ENCODE measurements around the gene GBP7. TPM values are rescaled to one million over a fixed set of nuclear protein-coding genes. Genes with fewer than 3 reads are reported as not detected.
A peak's percentile ranks its signal among the peaks of the same experiment; 100 is the strongest.
"Not testable (repeated sequence)": the region's sequence is repeated elsewhere in the genome, so short reads cannot be mapped to it uniquely, and the experiment has no call there.

The GBP7 gene
- total RNA-seq, 1 donor from 2014 or later = not detected

DNA sequence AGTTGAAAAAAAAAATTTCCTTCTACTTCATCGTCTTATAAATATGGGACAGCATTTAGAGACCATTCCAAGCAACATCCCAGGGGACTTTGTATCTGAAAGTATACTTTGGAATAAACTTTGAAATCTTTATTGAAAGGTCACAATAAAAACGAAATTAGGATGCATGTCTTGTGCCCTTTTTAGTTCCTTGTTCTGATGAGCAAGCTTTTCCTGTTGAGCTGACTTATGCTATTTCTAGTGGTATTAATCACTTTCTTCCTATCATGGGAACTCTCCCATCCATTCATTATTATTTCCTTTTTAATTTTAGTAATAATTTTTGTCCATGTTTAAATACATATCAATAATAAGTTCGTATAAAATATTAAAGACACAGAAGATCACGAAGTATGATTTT, 45.9 kb downstream of the GBP7 start:
- H3K4me1 Mint-ChIP-seq (ENCODE audit: low read depth, unreplicated experiment) = peaks cover 19% of the 10 kb centered on the region
- no peak overlapping the region for H2AFZ ChIP-seq (ENCODE audit: low read depth, low read length)
- no peak for FAIRE-seq

DNA sequence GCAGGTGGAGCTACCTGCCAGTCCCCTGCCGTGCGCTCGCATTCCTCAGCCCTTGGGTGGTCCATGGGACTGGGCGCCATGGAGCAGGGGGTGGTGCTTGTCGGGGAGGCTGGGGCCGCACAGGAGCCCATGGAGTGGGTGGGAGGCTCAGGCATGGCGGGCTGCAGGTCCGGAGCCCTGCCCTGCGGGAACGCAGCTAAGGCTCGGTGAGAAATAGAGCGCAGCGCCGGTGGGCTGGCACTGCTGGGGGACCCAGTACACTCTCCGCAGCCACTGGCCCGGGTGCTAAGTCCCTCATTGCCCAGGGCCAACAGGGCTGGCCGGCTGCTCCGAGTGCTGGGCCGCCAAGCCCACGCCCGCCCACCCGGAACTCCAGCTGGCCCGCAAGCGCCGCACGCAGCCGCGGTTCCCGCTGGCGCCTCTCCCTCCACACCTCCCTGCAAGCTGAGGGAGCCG, 47.8 kb downstream of the GBP7 start:
- not testable (repeated sequence) for H3K4me3 ChIP-seq (ENCODE audit: insufficient read depth, low read depth, low read length); H3K79me2 ChIP-seq (ENCODE audit: insufficient read depth, low read length); H3K4me1 ChIP-seq (ENCODE audit: insufficient read depth, low read length); H3K27ac Mint-ChIP-seq (ENCODE audit: unreplicated experiment); H3K27ac ChIP-seq (ENCODE audit: low read depth, low read length); H3K9me3 Mint-ChIP-seq (ENCODE audit: unreplicated experiment); H2AFZ ChIP-seq (ENCODE audit: low read depth, low read length); DNase-seq (ENCODE audit: low read depth); H3K27me3 Mint-ChIP-seq (ENCODE audit: low read depth, unreplicated experiment); H3K4me3 Mint-ChIP-seq (ENCODE audit: unreplicated experiment); H3K9ac ChIP-seq (ENCODE audit: low read length); H3K36me3 Mint-ChIP-seq (ENCODE audit: low read depth, unreplicated experiment); H3K9me3 ChIP-seq (ENCODE audit: insufficient read depth, low read depth, low read length); H3K4me2 ChIP-seq (ENCODE audit: low read length); H3K36me3 ChIP-seq (ENCODE audit: insufficient read depth, low read length); H4K20me1 ChIP-seq (ENCODE audit: insufficient read depth, low read length); H3K27me3 ChIP-seq (ENCODE audit: insufficient read depth, low read length); FAIRE-seq
- H3K4me1 Mint-ChIP-seq (ENCODE audit: low read depth, unreplicated experiment) = peaks cover 19% of the 10 kb centered on the region

More for the DNA sequence above, 45.9 kb downstream of the GBP7 start:
- H3K4me3 Mint-ChIP-seq (ENCODE audit: unreplicated experiment) = no peak overlapping the region
- H3K9me3 Mint-ChIP-seq (ENCODE audit: unreplicated experiment) = no peaks in the 10 kb centered on the region
- H3K27me3 ChIP-seq (ENCODE audit: insufficient read depth, low read length) = no peaks in the 10 kb centered on the region
- H3K4me3 ChIP-seq (ENCODE audit: insufficient read depth, low read depth, low read length) = no peak overlapping the region
- no peak overlapping the region for H3K27ac ChIP-seq (ENCODE audit: low read depth, low read length)
- no peaks in the 10 kb centered on the region for H3K36me3 ChIP-seq (ENCODE audit: insufficient read depth, low read length)
- no peak overlapping the region for H3K27ac Mint-ChIP-seq (ENCODE audit: unreplicated experiment)
- TF ChIP-seq, protein P1, sequence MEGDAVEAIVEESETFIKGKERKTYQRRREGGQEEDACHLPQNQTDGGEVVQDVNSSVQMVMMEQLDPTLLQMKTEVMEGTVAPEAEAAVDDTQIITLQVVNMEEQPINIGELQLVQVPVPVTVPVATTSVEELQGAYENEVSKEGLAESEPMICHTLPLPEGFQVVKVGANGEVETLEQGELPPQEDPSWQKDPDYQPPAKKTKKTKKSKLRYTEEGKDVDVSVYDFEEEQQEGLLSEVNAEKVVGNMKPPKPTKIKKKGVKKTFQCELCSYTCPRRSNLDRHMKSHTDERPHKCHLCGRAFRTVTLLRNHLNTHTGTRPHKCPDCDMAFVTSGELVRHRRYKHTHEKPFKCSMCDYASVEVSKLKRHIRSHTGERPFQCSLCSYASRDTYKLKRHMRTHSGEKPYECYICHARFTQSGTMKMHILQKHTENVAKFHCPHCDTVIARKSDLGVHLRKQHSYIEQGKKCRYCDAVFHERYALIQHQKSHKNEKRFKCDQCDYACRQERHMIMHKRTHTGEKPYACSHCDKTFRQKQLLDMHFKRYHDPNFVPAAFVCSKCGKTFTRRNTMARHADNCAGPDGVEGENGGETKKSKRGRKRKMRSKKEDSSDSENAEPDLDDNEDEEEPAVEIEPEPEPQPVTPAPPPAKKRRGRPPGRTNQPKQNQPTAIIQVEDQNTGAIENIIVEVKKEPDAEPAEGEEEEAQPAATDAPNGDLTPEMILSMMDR (IDR thresholded peaks at IDR 0.05; ENCODE audit: insufficient read depth, low read depth, low read length) = no peak
- TF ChIP-seq EZH2 (IDR thresholded peaks at IDR 0.05; ENCODE audit: insufficient read depth, low read length) = no peak
- H3K9me3 ChIP-seq (ENCODE audit: insufficient read depth, low read depth, low read length) = no peaks in the 10 kb centered on the region
- no peak overlapping the region for H3K9ac ChIP-seq (ENCODE audit: low read length)
- H3K4me1 ChIP-seq (ENCODE audit: insufficient read depth, low read length) = no peaks in the 10 kb centered on the region
- H3K27me3 Mint-ChIP-seq (ENCODE audit: low read depth, unreplicated experiment) = no peaks in the 10 kb centered on the region
- no peaks in the 10 kb centered on the region for H3K36me3 Mint-ChIP-seq (ENCODE audit: low read depth, unreplicated experiment)
- H3K4me2 ChIP-seq (ENCODE audit: low read length) = no peak overlapping the region
- no peaks in the 10 kb centered on the region for H4K20me1 ChIP-seq (ENCODE audit: insufficient read depth, low read length)
- no peak for DNase-seq (ENCODE audit: low read depth)
- H3K79me2 ChIP-seq (ENCODE audit: insufficient read depth, low read length) = no peaks in the 10 kb centered on the region

DNA sequence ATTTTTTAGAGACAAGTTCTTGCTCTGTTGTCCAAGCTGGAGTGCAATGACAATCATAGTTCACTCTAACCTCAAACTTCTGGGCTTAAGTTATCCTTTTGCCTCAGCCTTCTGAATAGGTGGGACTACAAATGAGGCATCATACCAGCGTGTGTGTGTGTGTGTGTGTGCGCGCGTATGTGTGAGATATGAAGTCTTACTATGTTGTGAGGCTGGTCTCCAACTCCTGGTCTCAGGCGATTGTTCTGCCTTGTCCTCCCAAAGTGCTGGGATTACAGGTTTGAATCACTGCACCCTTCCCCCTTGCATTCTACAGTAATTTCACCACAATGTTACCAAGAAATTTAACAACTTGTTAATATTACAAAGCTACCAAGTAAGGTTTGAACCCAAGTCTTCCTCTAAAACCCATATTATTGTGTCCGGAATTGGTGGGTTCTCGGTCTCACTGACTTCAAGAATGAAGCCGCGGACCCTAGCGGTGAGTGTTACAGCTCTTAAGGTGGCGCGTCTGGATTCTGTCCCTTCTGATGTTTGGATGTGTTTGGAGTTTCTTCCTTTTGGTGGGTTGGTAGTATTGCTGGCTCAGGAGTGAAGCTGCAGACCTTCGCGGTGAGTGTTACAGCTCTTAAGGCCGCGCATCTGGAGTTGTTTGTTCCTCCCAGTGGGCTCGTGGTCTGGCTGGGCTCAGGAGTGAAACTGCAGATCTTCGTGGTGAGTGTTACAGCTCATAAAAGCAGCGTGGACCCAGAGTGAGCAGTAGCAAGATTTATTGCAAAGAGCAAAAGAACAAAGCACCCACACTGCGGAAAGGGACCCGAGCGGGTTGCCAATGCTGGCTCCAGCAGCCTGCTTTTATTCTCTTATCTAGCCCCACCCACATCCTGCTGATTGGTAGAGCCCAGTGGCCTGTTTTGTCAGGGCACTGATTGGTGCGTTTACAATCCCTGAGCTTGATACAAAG, 48.9 kb downstream of the GBP7 start:
- not testable (repeated sequence) for FAIRE-seq; H3K4me3 ChIP-seq (ENCODE audit: insufficient read depth, low read depth, low read length); H3K4me2 ChIP-seq (ENCODE audit: low read length); H3K36me3 Mint-ChIP-seq (ENCODE audit: low read depth, unreplicated experiment); H3K36me3 ChIP-seq (ENCODE audit: insufficient read depth, low read length); H2AFZ ChIP-seq (ENCODE audit: low read depth, low read length); H3K9me3 ChIP-seq (ENCODE audit: insufficient read depth, low read depth, low read length); H3K4me1 ChIP-seq (ENCODE audit: insufficient read depth, low read length); H3K4me3 Mint-ChIP-seq (ENCODE audit: unreplicated experiment); H4K20me1 ChIP-seq (ENCODE audit: insufficient read depth, low read length); H3K9me3 Mint-ChIP-seq (ENCODE audit: unreplicated experiment); H3K9ac ChIP-seq (ENCODE audit: low read length); H3K79me2 ChIP-seq (ENCODE audit: insufficient read depth, low read length); H3K27me3 ChIP-seq (ENCODE audit: insufficient read depth, low read length); H3K27me3 Mint-ChIP-seq (ENCODE audit: low read depth, unreplicated experiment)
- DNase-seq (ENCODE audit: low read depth) = peak; percentile 6
- H3K27ac ChIP-seq (ENCODE audit: low read depth, low read length) = peak overlapping the region; percentile 10
- peak overlapping the region; percentile 20 for H3K27ac Mint-ChIP-seq (ENCODE audit: unreplicated experiment)
- H3K4me1 Mint-ChIP-seq (ENCODE audit: low read depth, unreplicated experiment) = peaks cover 19% of the 10 kb centered on the region

All from astrocyte (in vitro differentiated cells and primary cell).